NCI-H2029 (cell line): ENCODE results near the gene ZNF311.

ENCODE experiments used
- DNase-seq: peaks from one replicate; lab custom pipeline; 2025; lab: John Stamatoyannopoulos, UW

The ZNF311 gene

GRCh38 chr6:29005183-29005885 lies at the start of gene ZNF311:
ZNF311 (minus strand) TSS chr6:29005315; CDS start chr6:29003954, 1,361 bp downstream.
- no peak for DNase-seq

- no peak for DNase-seq
Measured at GRCh38 chr6:29051680-29052079, 46.6 kb upstream of the ZNF311 start.

GRCh38 chr6:29045075-29045474 lies 40.0 kb upstream of the ZNF311 start, which contains the start of gene OR2W1:
OR2W1 (minus strand) TSS chr6:29045175; CDS start chr6:29045175, 0 bp downstream.
- no peak for DNase-seq

- DNase-seq, result no peak
Measured at GRCh38 chr6:29035951-29036350, 30.8 kb upstream of the ZNF311 start.

- DNase-seq, result no peak
Measured at GRCh38 chr6:29028821-29029220, 23.7 kb upstream of the ZNF311 start.

GRCh38 chr6:29025927-29026585 lies 20.9 kb upstream of the ZNF311 start:
- DNase-seq, result no peak

GRCh38 chr6:29021434-29021833 lies 16.3 kb upstream of the ZNF311 start:
- no peak for DNase-seq

- no peak for DNase-seq
Measured at GRCh38 chr6:29019629-29020028, 14.5 kb upstream of the ZNF311 start.

- DNase-seq, result no peak
Measured at GRCh38 chr6:29017428-29017802, 12.3 kb upstream of the ZNF311 start.

- peak; percentile 53 for DNase-seq
Measured at GRCh38 chr6:29016559-29017427, 11.7 kb upstream of the ZNF311 start.

- no peak for DNase-seq
Measured at GRCh38 chr6:29014729-29015608, 9.9 kb upstream of the ZNF311 start.

- DNase-seq, result peak; percentile 6
Measured at GRCh38 chr6:29011276-29011734, 6.2 kb upstream of the ZNF311 start.

GRCh38 chr6:29009358-29009757 lies 4.2 kb upstream of the ZNF311 start:
- DNase-seq, result no peak

- no peak for DNase-seq
Measured at GRCh38 chr6:29008089-29008488, 3.0 kb upstream of the ZNF311 start.

GRCh38 chr6:28996844-28997510 lies 8.1 kb downstream of the ZNF311 start:
- no peak for DNase-seq

GRCh38 chr6:28995093-28995650 lies 9.9 kb downstream of the ZNF311 start:
- DNase-seq, result no peak

- DNase-seq, result no peak
Measured at GRCh38 chr6:28988536-28989311, 16.4 kb downstream of the ZNF311 start.

GRCh38 chr6:28985462-28986164 lies 19.5 kb downstream of the ZNF311 start:
- DNase-seq, result peak; percentile 95

GRCh38 chr6:28983838-28984237 lies 21.3 kb downstream of the ZNF311 start:
- no peak for DNase-seq
